ENCODE measurements around the gene HMCN2. TPM values are rescaled to one million over a fixed set of nuclear protein-coding genes. Genes with fewer than 3 reads are reported as not detected.

The HMCN2 gene
- total and polyA plus RNA-seq, 4 donors = 0.25 to 14.8 (median 4.6) TPM

DNA sequence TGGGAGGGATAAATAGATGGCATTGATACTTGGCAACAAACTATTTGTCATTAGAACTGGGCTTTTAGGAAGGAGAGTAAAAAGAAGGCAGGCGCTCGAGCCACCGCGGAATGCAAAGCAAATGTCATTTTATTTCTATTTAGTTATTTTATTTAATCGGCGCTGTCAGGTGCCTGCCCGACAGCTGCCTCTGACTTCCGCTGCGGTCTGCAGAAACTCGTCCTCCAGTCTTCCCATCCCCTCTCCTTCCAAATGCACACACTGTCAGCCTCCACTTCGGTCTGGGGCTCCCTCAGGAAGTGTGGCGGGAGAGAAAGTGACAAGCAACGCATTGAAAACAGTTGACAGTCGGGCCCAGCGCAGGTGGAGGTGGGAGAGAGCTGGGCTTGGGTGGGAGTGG is 208.5 kb downstream of the HMCN2 start:
- Histone ChIP-seq H3K4me3 (ENCODE audit: low read length in 2 of 2) (no peak overlapping the region), H3K27ac (ENCODE audit: low read depth in 1 of 2, low read length in 2 of 2) (no peak overlapping the region), H3K36me3 (ENCODE audit: control insufficient read depth in 1 of 2, insufficient read depth in 2 of 2, low read length in 1 of 2) (no peaks in the 10 kb centered on the region), H3K4me1 (ENCODE audit: control insufficient read depth in 1 of 2, insufficient read depth in 2 of 2, low read length in 2 of 2) (no peaks in the 10 kb centered on the region), H3K9me3 (ENCODE audit: control insufficient read depth, low read length) (no peaks in the 10 kb centered on the region), H3K27me3 (ENCODE audit: control insufficient read depth in 1 of 2, insufficient read depth in 2 of 2, low read length in 1 of 2) (no peaks in the 10 kb centered on the region)
- ATAC-seq (ENCODE audit: low FRiP score) (no peak), DNase-seq (no peak)
- WGBS, 2 donors = 80 to 83% methylated on average over 15 of the region's 15 CpGs
- intact Hi-C loops (cut with DNase I) = no loop called here

DNA sequence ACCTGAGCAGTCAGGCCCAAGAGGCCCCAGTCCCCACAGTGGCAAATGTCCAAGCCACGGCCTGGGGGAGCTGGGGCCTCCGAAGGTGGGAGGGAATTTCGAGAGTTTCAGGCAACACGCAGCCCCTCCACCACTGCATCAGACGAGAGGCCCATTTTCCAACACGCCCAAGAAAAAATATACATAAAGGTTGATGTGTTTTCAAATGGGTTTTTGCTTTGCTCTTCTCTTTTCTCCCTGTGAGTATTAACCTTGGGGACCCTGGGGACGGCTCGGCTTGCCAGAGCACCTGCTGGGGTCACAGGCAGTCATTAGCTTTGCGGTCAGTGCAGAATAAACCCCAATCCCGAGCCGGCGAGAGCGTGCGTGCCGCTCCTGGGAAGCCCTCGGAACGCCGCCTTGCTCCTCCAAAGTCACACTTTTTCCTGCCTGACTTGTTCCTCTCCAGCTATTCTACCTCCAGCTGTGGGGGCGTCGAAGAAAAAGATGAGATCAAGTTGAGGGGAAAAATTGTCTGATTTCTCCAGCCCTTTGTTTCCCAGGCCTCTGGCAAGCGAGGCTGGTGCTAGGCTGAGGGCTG is 210.7 kb downstream of the HMCN2 start:
- 88 to 91% methylated on average over 21 of the region's 21 CpGs for WGBS, 2 donors
- H3K4me3 ChIP-seq (ENCODE audit: low read length in 2 of 2) = no peak overlapping the region
- H3K27me3 ChIP-seq (ENCODE audit: control insufficient read depth in 1 of 2, insufficient read depth in 2 of 2, low read length in 1 of 2) = no peaks in the 10 kb centered on the region
- H3K9me3 ChIP-seq (ENCODE audit: control insufficient read depth, low read length) = no peaks in the 10 kb centered on the region
- intact Hi-C loops (cut with DNase I) = no loop called here
- no peak overlapping the region for H3K27ac ChIP-seq (ENCODE audit: low read depth in 1 of 2, low read length in 2 of 2)
- ATAC-seq (ENCODE audit: low FRiP score) = no peak
- no peaks in the 10 kb centered on the region for H3K4me1 ChIP-seq (ENCODE audit: control insufficient read depth in 1 of 2, insufficient read depth in 2 of 2, low read length in 2 of 2)
- DNase-seq = no peak
- H3K36me3 ChIP-seq (ENCODE audit: control insufficient read depth in 1 of 2, insufficient read depth in 2 of 2, low read length in 1 of 2) = no peaks in the 10 kb centered on the region

- Histone ChIP-seq H3K4me1 (ENCODE audit: control insufficient read depth in 1 of 2, insufficient read depth in 2 of 2, low read length in 2 of 2) (no peaks in the 10 kb centered on the region), H3K36me3 (ENCODE audit: control insufficient read depth in 1 of 2, insufficient read depth in 2 of 2, low read length in 1 of 2) (no peaks in the 10 kb centered on the region), H3K9me3 (ENCODE audit: control insufficient read depth, low read length) (no peaks in the 10 kb centered on the region), H3K27me3 (ENCODE audit: control insufficient read depth in 1 of 2, insufficient read depth in 2 of 2, low read length in 1 of 2) (no peaks in the 10 kb centered on the region), H3K4me3 (ENCODE audit: low read length in 2 of 2) (no peak overlapping the region), H3K27ac (ENCODE audit: low read depth in 1 of 2, low read length in 2 of 2) (no peak overlapping the region)
- 91 to 94% methylated on average over 12 of the region's 12 CpGs for WGBS, 2 donors
- no peak for DNase-seq
- no peak for ATAC-seq (ENCODE audit: low FRiP score)
- intact Hi-C loops (cut with DNase I) = no loop called here
Observed at GRCh38 chr9:130477564-130477963, 212.0 kb downstream of the HMCN2 start.

GRCh38 chr9:130478152-130478551 is 212.6 kb downstream of the HMCN2 start:
- H3K36me3 ChIP-seq (ENCODE audit: control insufficient read depth in 1 of 2, insufficient read depth in 2 of 2, low read length in 1 of 2) = no peaks in the 10 kb centered on the region
- no peak for DNase-seq
- H3K27ac ChIP-seq (ENCODE audit: low read depth in 1 of 2, low read length in 2 of 2) = no peak overlapping the region
- intact Hi-C loops (cut with DNase I) = no loop called here
- no peak overlapping the region for H3K4me3 ChIP-seq (ENCODE audit: low read length in 2 of 2)
- ATAC-seq (ENCODE audit: low FRiP score) = no peak
- WGBS, 2 donors = 92% methylated on average over 9 of the region's 9 CpGs
- no peaks in the 10 kb centered on the region for H3K27me3 ChIP-seq (ENCODE audit: control insufficient read depth in 1 of 2, insufficient read depth in 2 of 2, low read length in 1 of 2)
- H3K4me1 ChIP-seq (ENCODE audit: control insufficient read depth in 1 of 2, insufficient read depth in 2 of 2, low read length in 2 of 2) = no peaks in the 10 kb centered on the region
- H3K9me3 ChIP-seq (ENCODE audit: control insufficient read depth, low read length) = no peaks in the 10 kb centered on the region

DNA sequence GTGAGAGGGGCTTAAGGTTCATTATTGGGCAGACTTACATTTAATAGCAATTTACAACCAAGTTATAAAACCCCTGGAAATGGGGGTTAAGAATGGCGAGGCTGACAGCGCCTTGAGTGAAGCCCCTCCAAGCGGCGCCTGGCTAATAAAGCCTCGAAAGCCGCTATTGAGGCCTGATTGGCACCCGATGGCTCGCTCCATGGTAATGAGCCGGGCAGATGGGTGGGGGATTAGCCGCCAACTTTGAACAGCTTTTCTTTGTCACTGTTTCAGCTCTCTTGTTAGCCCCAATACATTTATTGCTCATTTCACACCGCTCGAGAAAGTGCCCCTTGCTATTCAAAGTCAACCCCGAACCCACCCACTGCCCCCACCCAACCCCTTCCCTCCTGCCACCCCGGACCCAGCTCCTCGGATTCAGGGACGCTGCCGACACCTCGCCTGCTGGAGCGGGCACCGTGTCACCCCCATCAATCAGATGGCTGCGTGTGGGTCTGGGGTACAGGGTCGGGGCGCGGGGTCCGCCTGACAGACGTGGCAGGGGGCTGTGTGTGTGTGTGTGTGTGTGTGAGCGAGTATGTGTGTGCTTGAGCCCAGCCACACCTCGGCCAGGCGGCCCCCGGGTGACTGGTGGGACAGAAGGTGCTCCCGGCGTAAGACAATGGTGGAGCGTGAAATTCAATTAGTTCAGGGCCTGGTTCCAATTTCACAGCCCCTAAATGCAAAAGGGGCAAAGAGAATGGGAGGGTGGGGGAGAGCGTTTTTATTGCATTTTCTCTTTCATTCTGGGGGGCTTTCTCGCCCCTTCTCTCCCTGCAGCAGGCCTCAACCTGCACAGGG is 213.4 kb downstream of the HMCN2 start:
- intact Hi-C loops (cut with DNase I) = no loop called here
- Histone ChIP-seq H3K27me3 (ENCODE audit: control insufficient read depth in 1 of 2, insufficient read depth in 2 of 2, low read length in 1 of 2) (no peaks in the 10 kb centered on the region), H3K36me3 (ENCODE audit: control insufficient read depth in 1 of 2, insufficient read depth in 2 of 2, low read length in 1 of 2) (no peaks in the 10 kb centered on the region), H3K4me1 (ENCODE audit: control insufficient read depth in 1 of 2, insufficient read depth in 2 of 2, low read length in 2 of 2) (no peaks in the 10 kb centered on the region), H3K27ac (ENCODE audit: low read depth in 1 of 2, low read length in 2 of 2) (no peak overlapping the region), H3K9me3 (ENCODE audit: control insufficient read depth, low read length) (no peaks in the 10 kb centered on the region), H3K4me3 (ENCODE audit: low read length in 2 of 2) (no peak overlapping the region)
- 83 to 85% methylated on average over 35 of the region's 35 CpGs for WGBS, 2 donors
- ATAC-seq (ENCODE audit: low FRiP score) (no peak), DNase-seq (no peak)

DNA sequence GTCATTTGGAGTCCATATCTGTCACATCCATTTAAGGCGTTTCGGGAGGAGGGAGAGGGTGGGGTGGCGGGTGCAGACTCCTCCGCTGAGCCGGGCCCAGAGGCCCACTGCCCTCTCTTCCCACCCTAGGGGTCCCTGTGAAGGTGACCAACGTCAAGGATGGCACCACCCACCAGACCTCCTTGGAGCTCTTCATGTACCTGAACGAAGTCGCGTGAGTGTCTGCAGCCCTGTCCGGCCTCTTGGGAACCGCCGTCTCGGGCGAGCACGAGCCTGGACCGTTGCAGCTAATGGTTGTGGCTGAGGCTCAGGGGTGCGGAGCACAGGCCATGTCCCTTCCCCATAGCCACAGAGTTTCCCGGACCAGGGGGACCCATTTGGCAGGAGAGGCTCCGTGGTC is 214.0 kb downstream of the HMCN2 start:
- DNase-seq (no peak), ATAC-seq (ENCODE audit: low FRiP score) (no peak)
- H3K27me3 ChIP-seq (ENCODE audit: control insufficient read depth in 1 of 2, insufficient read depth in 2 of 2, low read length in 1 of 2) = no peaks in the 10 kb centered on the region
- H3K36me3 ChIP-seq (ENCODE audit: control insufficient read depth in 1 of 2, insufficient read depth in 2 of 2, low read length in 1 of 2) = no peaks in the 10 kb centered on the region
- no peaks in the 10 kb centered on the region for H3K4me1 ChIP-seq (ENCODE audit: control insufficient read depth in 1 of 2, insufficient read depth in 2 of 2, low read length in 2 of 2)
- no peak overlapping the region for H3K4me3 ChIP-seq (ENCODE audit: low read length in 2 of 2)
- no peaks in the 10 kb centered on the region for H3K9me3 ChIP-seq (ENCODE audit: control insufficient read depth, low read length)
- no peak overlapping the region for H3K27ac ChIP-seq (ENCODE audit: low read depth in 1 of 2, low read length in 2 of 2)
- WGBS, 2 donors = 89 to 93% methylated on average over 19 of the region's 19 CpGs
- intact Hi-C loops (cut with DNase I) = no loop called here

DNA sequence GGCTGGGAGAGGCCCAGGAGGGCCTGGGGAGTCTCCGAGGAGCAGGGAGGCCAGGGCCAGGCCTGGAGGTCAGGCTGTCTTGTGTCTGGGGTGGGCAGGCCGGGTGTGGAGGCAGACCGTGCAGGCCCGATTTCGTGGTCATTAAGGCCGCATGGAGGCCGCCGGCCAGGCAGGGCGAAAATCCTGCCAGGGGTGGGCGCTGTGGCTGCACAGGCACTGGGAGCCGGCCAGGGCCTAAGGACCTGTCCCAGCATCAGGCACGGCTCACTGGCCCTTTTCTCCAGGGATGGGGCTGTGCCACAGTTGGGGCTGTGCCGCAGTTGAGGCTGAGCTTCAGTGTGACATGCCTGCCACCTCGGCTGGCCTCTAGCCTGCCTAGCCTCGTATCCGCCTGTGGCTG is 215.1 kb downstream of the HMCN2 start:
- H3K36me3 ChIP-seq (ENCODE audit: control insufficient read depth in 1 of 2, insufficient read depth in 2 of 2, low read length in 1 of 2) = no peaks in the 10 kb centered on the region
- no peaks in the 10 kb centered on the region for H3K9me3 ChIP-seq (ENCODE audit: control insufficient read depth, low read length)
- intact Hi-C loops (cut with DNase I) = no loop called here
- no peaks in the 10 kb centered on the region for H3K4me1 ChIP-seq (ENCODE audit: control insufficient read depth in 1 of 2, insufficient read depth in 2 of 2, low read length in 2 of 2)
- 83% methylated on average over 15 to 16 of the region's 16 CpGs for WGBS, 2 donors
- no peak overlapping the region for H3K4me3 ChIP-seq (ENCODE audit: low read length in 2 of 2)
- no peak overlapping the region for H3K27ac ChIP-seq (ENCODE audit: low read depth in 1 of 2, low read length in 2 of 2)
- DNase-seq = no peak
- ATAC-seq (ENCODE audit: low FRiP score) = no peak
- no peaks in the 10 kb centered on the region for H3K27me3 ChIP-seq (ENCODE audit: control insufficient read depth in 1 of 2, insufficient read depth in 2 of 2, low read length in 1 of 2)

- ATAC-seq (ENCODE audit: low FRiP score) (no peak), DNase-seq (no peak)
- intact Hi-C loops (cut with DNase I) = no loop called here
- no peaks in the 10 kb centered on the region for H3K36me3 ChIP-seq (ENCODE audit: control insufficient read depth in 1 of 2, insufficient read depth in 2 of 2, low read length in 1 of 2)
- H3K27ac ChIP-seq (ENCODE audit: low read depth in 1 of 2, low read length in 2 of 2) = no peak overlapping the region
- no peaks in the 10 kb centered on the region for H3K27me3 ChIP-seq (ENCODE audit: control insufficient read depth in 1 of 2, insufficient read depth in 2 of 2, low read length in 1 of 2)
- H3K4me1 ChIP-seq (ENCODE audit: control insufficient read depth in 1 of 2, insufficient read depth in 2 of 2, low read length in 2 of 2) = no peaks in the 10 kb centered on the region
- no peak overlapping the region for H3K4me3 ChIP-seq (ENCODE audit: low read length in 2 of 2)
- WGBS, 2 donors = 75 to 77% methylated on average over 5 of the region's 5 CpGs
- H3K9me3 ChIP-seq (ENCODE audit: control insufficient read depth, low read length) = no peaks in the 10 kb centered on the region
Observed at GRCh38 chr9:130482463-130482862, 216.9 kb downstream of the HMCN2 start.

DNA sequence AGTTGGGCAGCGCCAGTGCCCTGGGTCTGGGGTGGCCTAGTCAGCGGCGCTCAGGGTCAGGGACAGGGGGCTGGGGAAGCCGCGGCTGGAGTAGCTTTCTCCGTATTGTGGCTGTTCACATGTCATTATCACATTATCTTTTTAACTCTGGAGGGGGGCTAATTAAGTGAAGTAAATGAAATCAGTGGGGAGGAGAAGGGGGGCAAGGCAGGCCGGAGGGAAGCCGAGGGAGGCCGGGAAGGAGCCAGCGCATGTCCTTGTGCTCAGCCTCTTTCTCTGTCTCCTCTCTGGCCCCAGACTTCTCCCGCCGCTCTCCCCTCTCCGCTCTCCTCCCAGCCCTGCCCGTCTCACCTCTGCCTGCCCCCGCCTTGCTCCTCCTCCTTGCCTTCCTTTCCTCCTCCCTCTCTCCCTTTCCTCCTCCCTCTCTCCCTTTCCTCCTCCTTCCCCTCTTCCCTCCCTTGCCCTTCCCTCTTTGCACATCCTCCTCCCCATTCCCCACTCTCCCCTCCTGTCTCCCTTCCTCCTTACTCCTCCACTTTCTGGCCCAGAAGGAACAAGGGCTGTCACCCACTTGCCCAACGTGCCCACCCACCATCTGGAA is 217.9 kb downstream of the HMCN2 start:
- Histone ChIP-seq H3K4me3 (ENCODE audit: low read length in 2 of 2) (no peak overlapping the region), H3K27me3 (ENCODE audit: control insufficient read depth in 1 of 2, insufficient read depth in 2 of 2, low read length in 1 of 2) (no peaks in the 10 kb centered on the region), H3K36me3 (ENCODE audit: control insufficient read depth in 1 of 2, insufficient read depth in 2 of 2, low read length in 1 of 2) (no peaks in the 10 kb centered on the region), H3K4me1 (ENCODE audit: control insufficient read depth in 1 of 2, insufficient read depth in 2 of 2, low read length in 2 of 2) (no peaks in the 10 kb centered on the region), H3K27ac (ENCODE audit: low read depth in 1 of 2, low read length in 2 of 2) (no peak overlapping the region), H3K9me3 (ENCODE audit: control insufficient read depth, low read length) (no peaks in the 10 kb centered on the region)
- WGBS, 2 donors = 80 to 81% methylated on average over 14 to 16 of the region's 16 CpGs
- ATAC-seq (ENCODE audit: low FRiP score) (no peak), DNase-seq (no peak)
- intact Hi-C loops (cut with DNase I) = no loop called here

All from aorta (tissue), 5 donors.